Astrocyte (in vitro differentiated cells and primary cell): ENCODE measurements around the gene CREB1. TPM values are rescaled to one million over a fixed set of nuclear protein-coding genes. Genes with fewer than 3 reads are reported as not detected.

Experiments used
- DNase-seq: peaks from one replicate; pipeline ENCODE4 v3.0.0-alpha.2; 2010; ENCODE audit warnings: low read depth
- FAIRE-seq: peaks from 2 replicates; lab custom pipeline; 2011; peaks lifted over from hg19 to GRCh38; lab: Jason Lieb, UNC
- H2AFZ ChIP-seq: 2 replicates; pipeline ENCODE4 v1.6.0; 2012; ENCODE audit warnings: low read depth, low read length, inconsistent platforms
- H3K27ac ChIP-seq: 2 replicates; pipeline ENCODE4 v1.5.1; 2011; ENCODE audit warnings: low read depth, low read length, inconsistent platforms
- H3K27me3 ChIP-seq: 2 replicates; pipeline ENCODE4 v1.6.0; 2011; ENCODE audit warnings: low read length, inconsistent platforms; ENCODE audit not compliant: insufficient read depth
- H3K36me3 ChIP-seq: 2 replicates; pipeline ENCODE4 v1.5.1; 2011; ENCODE audit warnings: low read length, inconsistent platforms; ENCODE audit not compliant: insufficient read depth
- H3K4me1 ChIP-seq: 2 replicates; pipeline ENCODE4 v1.5.1; 2011; ENCODE audit warnings: low read length, inconsistent platforms; ENCODE audit not compliant: insufficient read depth
- H3K4me2 ChIP-seq: 2 replicates; pipeline ENCODE4 v1.6.0; 2012; ENCODE audit warnings: low read length, inconsistent platforms
- H3K4me3 ChIP-seq: 2 replicates; pipeline ENCODE4 v1.5.1; 2011; ENCODE audit warnings: low read depth, mild to moderate bottlenecking, low read length, inconsistent platforms; ENCODE audit not compliant: insufficient read depth
- H3K79me2 ChIP-seq: 2 replicates; pipeline ENCODE4 v1.6.0; 2012; ENCODE audit warnings: mild to moderate bottlenecking, low read length, inconsistent platforms; ENCODE audit not compliant: insufficient read depth
- H3K9ac ChIP-seq: 2 replicates; pipeline ENCODE4 v1.6.0; 2012; ENCODE audit warnings: mild to moderate bottlenecking, low read length, inconsistent platforms
- H3K9me3 ChIP-seq: 2 replicates; pipeline ENCODE4 v1.5.1; 2012; ENCODE audit warnings: low read depth, mild to moderate bottlenecking, low read length, inconsistent platforms; ENCODE audit not compliant: insufficient read depth
- H4K20me1 ChIP-seq: 2 replicates; pipeline ENCODE4 v1.6.0; 2012; ENCODE audit warnings: low read length, inconsistent platforms; ENCODE audit not compliant: insufficient read depth
- H3K27ac Mint-ChIP-seq: one replicate; pipeline ENCODE4 v1.8.0; 2021; ENCODE audit warnings: mild to moderate bottlenecking, mixed read lengths; ENCODE audit not compliant: unreplicated experiment
- H3K27me3 Mint-ChIP-seq: one replicate; pipeline ENCODE4 v1.8.0; 2021; ENCODE audit warnings: low read depth, mixed read lengths; ENCODE audit not compliant: unreplicated experiment
- H3K36me3 Mint-ChIP-seq: one replicate; pipeline ENCODE4 v1.8.0; 2021; ENCODE audit warnings: low read depth, mixed read lengths; ENCODE audit not compliant: unreplicated experiment
- H3K4me1 Mint-ChIP-seq: one replicate; pipeline ENCODE4 v1.8.0; 2021; ENCODE audit warnings: low read depth, mixed read lengths; ENCODE audit not compliant: unreplicated experiment
- H3K4me3 Mint-ChIP-seq: one replicate; pipeline ENCODE4 v1.8.0; 2021; ENCODE audit warnings: mild to moderate bottlenecking, moderate library complexity, mixed read lengths; ENCODE audit not compliant: unreplicated experiment
- H3K9me3 Mint-ChIP-seq: one replicate; pipeline ENCODE4 v1.8.0; 2021; ENCODE audit warnings: mild to moderate bottlenecking, mixed read lengths; ENCODE audit not compliant: unreplicated experiment
- EZH2 ChIP-seq: IDR thresholded peaks from 2 replicates; pipeline ENCODE4 v1.6.1; 2012; ENCODE audit warnings: mild to moderate bottlenecking, low read length, inconsistent platforms; ENCODE audit not compliant: insufficient read depth
- total RNA-seq: library from RNA; stranded (reverse); gene quantifications from 2 replicates; pipeline ENCODE4 v1.2.1, GENCODE V29; 2021
- TF ChIP-seq, protein P1 (sequence below): IDR thresholded peaks from 2 replicates; pipeline ENCODE4 v1.5.1; 2011; ENCODE audit warnings: low read depth, mild to moderate bottlenecking, inconsistent platforms, low read length, moderate library complexity; ENCODE audit not compliant: insufficient read depth

Gene CREB1
- total RNA-seq, 1 donor from 2014 or later: 63.3 TPM

DNA sequence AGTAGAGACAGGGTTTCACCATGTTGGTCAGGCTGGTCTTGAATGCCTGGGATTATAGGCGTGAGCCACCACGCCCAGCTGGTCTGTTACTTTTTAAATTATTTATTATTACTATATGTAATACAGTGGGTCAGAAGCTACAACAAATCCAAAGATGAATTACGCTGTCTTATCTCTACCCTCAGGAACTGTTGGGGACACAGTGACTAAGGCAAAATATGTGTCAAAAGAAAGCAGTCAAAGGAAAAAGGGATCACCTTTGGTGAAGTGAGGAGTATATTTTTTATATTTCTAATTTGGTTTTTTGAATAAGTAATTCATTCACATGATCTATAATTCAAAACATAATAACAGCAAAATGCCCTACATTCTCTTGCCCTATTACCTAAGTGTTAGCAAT is 4.7 kb downstream of the CREB1 start:
- Histone ChIP-seq H3K36me3 (no peaks in the 10 kb centered on the region), H3K9me3 (no peaks in the 10 kb centered on the region), H3K27ac (no peak overlapping the region), H3K9ac (no peak overlapping the region), H3K4me2 (no peak overlapping the region), H2AFZ (no peak overlapping the region), H3K4me1 (no peaks in the 10 kb centered on the region), H3K79me2 (peaks cover 89% of the 10 kb centered on the region), H3K4me3 (no peak overlapping the region), H4K20me1 (peaks cover 39% of the 10 kb centered on the region), H3K27me3 (no peaks in the 10 kb centered on the region)
- Mint-ChIP-seq H3K4me1 (peaks cover 7% of the 10 kb centered on the region), H3K27me3 (no peaks in the 10 kb centered on the region), H3K4me3 (no peak overlapping the region), H3K36me3 (peaks cover 6% of the 10 kb centered on the region), H3K9me3 (no peaks in the 10 kb centered on the region), H3K27ac (no peak overlapping the region)
- FAIRE-seq (no peak), DNase-seq (no peak)
- TF ChIP-seq, protein P1, sequence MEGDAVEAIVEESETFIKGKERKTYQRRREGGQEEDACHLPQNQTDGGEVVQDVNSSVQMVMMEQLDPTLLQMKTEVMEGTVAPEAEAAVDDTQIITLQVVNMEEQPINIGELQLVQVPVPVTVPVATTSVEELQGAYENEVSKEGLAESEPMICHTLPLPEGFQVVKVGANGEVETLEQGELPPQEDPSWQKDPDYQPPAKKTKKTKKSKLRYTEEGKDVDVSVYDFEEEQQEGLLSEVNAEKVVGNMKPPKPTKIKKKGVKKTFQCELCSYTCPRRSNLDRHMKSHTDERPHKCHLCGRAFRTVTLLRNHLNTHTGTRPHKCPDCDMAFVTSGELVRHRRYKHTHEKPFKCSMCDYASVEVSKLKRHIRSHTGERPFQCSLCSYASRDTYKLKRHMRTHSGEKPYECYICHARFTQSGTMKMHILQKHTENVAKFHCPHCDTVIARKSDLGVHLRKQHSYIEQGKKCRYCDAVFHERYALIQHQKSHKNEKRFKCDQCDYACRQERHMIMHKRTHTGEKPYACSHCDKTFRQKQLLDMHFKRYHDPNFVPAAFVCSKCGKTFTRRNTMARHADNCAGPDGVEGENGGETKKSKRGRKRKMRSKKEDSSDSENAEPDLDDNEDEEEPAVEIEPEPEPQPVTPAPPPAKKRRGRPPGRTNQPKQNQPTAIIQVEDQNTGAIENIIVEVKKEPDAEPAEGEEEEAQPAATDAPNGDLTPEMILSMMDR: no peak
- no peak for TF ChIP-seq EZH2

DNA sequence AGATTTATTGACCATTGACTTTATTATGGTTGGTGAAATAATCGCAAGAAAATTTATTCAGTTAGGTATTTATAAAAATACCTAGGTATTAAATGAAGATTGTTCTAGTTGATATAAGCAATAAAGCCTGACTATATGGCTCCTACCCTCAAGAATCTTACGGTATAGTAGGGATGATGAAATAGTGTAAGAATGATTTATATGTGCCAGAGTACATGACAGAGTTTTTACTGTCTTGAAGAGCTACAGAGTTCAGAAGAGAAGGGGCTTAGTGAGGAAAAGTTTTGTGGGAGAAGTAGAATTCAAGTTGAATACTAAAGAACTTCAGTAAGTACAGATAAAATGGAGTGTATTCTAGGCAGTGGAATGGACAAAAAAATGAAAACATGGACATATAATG is 9.7 kb downstream of the CREB1 start:
- no peak overlapping the region for H2AFZ ChIP-seq
- no peak for FAIRE-seq
- Mint-ChIP-seq H3K27me3 (no peaks in the 10 kb centered on the region), H3K27ac (no peak overlapping the region), H3K36me3 (no peaks in the 10 kb centered on the region), H3K4me1 (peaks cover 7% of the 10 kb centered on the region), H3K4me3 (no peak overlapping the region), H3K9me3 (no peaks in the 10 kb centered on the region)
- H3K4me2 ChIP-seq: no peak overlapping the region
- H3K27ac ChIP-seq: no peak overlapping the region
- no peaks in the 10 kb centered on the region for H3K4me1 ChIP-seq
- no peaks in the 10 kb centered on the region for H3K27me3 ChIP-seq
- DNase-seq: no peak
- H3K79me2 ChIP-seq: peaks cover 99% of the 10 kb centered on the region
- H3K9ac ChIP-seq: no peak overlapping the region
- TF ChIP-seq, protein P1: no peak
- no peak for TF ChIP-seq EZH2
- no peaks in the 10 kb centered on the region for H3K36me3 ChIP-seq
- H3K4me3 ChIP-seq: no peak overlapping the region
- peaks cover 45% of the 10 kb centered on the region for H4K20me1 ChIP-seq
- no peaks in the 10 kb centered on the region for H3K9me3 ChIP-seq

DNA sequence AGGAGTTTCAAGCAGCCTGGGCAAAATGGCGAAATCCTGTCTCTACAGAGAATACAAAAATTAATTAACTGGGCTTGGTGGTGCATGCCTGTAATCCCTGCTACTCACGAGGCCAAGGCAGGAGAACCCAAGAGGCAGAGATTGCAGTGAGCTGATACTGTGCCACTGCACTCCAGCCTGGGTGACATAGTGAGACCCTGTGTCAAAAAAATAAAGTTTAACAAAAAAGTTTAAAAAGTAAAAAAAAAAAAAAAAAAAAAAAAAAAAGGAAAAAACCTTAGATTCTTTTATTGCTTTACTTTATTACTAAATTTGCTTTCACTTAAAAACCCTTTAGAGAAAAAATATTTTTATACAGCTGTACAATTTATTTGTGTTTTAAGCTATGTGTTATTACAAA is 10.7 kb downstream of the CREB1 start:
- H3K79me2 ChIP-seq: peaks cover 99% of the 10 kb centered on the region
- H3K4me3 ChIP-seq: no peak overlapping the region
- FAIRE-seq (no peak), DNase-seq (no peak)
- Mint-ChIP-seq H3K27ac (no peak overlapping the region), H3K9me3 (no peaks in the 10 kb centered on the region), H3K36me3 (no peaks in the 10 kb centered on the region), H3K4me1 (peaks cover 10% of the 10 kb centered on the region), H3K4me3 (no peak overlapping the region), H3K27me3 (no peaks in the 10 kb centered on the region)
- H3K4me2 ChIP-seq: no peak overlapping the region
- H3K9ac ChIP-seq: no peak overlapping the region
- H3K9me3 ChIP-seq: no peaks in the 10 kb centered on the region
- H3K4me1 ChIP-seq: no peaks in the 10 kb centered on the region
- H3K27ac ChIP-seq: no peak overlapping the region
- TF ChIP-seq, protein P1: no peak
- TF ChIP-seq EZH2: no peak
- H3K36me3 ChIP-seq: no peaks in the 10 kb centered on the region
- H4K20me1 ChIP-seq: peaks cover 47% of the 10 kb centered on the region
- no peak overlapping the region for H2AFZ ChIP-seq
- no peaks in the 10 kb centered on the region for H3K27me3 ChIP-seq
